GM19023 (cell line): ENCODE measurements around the gene IPO13.

Source experiments
- ATAC-seq: cut with Tn5 transposase; IDR thresholded peaks from one replicate; pipeline ENCODE4 v1.9.1; 2021; ENCODE audit warnings: mild to moderate bottlenecking, moderate library complexity; ENCODE audit not compliant: unreplicated experiment

The IPO13 gene

DNA sequence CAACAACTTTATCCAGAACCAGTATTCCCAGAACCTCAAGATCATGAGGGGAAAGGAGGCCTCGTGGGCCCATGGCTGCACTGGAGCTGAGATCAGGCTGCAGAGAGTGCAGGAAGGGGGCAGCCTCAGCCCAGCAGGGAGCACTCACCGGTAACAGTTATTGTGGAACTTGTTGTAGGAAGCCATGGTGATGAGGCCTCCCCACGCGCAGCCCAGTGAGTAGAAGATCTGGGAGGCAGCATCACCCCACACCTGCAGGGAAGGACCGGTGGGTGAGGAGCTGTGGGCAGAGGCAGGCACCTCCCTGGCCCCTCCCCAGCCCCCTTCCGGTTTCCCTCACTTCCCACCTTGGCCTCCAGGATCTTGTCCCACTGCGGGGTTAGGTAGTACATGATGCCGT lies 55.4 kb downstream of the IPO13 start:
- no peak for ATAC-seq

DNA sequence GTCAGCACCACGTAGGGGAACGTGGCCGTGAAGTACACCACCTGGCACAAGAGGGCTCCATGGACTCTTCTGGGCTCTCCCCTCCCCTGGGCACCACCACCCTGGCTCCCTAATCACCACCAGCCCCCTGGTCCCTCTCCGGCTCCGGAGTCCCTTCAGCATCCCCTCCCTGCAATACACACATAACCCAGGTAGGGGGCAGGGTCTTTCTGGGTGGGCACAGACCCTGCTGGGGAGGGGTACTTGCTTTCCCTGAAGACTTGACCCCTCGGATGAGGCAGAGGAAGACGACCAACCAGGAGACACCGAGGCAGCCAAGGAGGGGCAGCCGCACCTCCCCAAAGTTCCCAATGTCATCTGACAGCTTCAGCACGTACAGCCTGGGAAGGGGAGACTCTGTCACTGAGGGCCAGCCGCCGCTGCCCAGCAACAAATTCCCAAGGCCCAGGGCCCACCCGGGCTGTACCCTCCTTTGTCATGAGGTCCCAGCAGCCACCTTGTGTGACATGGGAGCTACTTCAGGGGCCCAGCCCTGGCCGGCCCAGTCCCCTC lies 55.9 kb downstream of the IPO13 start:
- ATAC-seq: no peak

DNA sequence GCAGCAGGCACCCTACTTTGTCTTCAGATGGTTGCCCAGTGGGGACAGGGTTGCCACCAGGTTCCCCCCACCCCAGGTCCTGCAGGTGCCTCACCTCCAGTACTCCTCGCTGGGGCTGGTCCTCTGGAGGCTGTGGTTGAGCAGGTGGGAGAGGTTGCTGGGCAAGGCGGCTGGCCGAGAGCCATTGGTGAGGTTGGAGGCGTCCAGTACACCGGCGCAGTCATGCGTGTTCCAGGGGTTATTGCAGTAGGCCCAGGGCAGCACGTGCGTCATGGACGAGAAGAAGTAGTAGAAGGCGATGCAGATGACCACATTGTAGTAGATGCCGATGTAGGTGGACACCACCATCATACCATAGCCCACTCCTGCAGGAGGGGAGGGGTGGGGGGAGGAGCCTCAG lies 61.5 kb downstream of the IPO13 start:
- no peak for ATAC-seq

DNA sequence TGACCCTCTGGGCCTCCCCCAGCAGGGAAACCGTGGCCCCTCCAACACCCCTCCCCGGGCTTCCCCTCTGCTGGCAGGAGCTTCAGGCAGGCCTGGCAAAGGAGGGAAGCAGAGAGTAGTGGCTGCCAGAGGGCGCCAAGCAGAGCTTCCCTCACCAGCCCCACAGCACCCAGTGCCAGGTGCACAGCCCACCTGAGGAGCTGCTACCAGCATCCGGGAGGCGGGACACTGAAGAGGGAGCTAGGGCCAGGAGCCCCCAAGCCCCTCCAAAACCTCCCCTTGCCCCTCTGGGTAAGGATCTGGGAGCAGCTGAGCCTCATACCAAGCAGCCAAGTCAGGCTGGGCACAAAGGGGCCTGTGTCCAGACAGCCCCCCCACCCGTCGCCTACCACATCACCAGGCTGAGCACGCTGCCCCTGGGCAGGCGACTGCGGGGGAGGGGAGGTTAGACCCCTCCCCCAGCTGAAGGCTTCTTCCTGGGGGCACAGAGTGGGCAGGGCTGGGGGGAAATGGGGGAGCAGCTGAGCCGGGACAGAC lies 64.3 kb downstream of the IPO13 start:
- no peak for ATAC-seq

DNA sequence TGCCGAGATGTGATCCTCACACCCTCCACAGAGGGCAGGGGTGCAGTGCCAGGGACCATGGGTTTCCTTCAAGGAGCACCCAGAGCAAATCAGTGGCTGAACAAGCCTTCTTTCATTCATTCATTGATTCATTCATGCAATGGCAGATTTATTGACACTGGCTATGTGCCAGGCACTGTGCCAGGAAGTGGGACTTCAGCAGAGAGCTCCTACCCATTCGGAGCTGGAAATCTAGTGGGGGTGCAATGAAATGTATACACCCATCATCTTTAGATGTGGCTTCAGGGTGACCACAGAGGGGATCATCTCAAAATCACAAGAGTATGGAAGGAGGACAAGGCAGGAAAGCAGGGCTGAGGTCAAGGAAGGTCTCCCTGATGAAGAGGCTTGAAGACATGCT lies 65.7 kb downstream of the IPO13 start:
- ATAC-seq: no peak

DNA sequence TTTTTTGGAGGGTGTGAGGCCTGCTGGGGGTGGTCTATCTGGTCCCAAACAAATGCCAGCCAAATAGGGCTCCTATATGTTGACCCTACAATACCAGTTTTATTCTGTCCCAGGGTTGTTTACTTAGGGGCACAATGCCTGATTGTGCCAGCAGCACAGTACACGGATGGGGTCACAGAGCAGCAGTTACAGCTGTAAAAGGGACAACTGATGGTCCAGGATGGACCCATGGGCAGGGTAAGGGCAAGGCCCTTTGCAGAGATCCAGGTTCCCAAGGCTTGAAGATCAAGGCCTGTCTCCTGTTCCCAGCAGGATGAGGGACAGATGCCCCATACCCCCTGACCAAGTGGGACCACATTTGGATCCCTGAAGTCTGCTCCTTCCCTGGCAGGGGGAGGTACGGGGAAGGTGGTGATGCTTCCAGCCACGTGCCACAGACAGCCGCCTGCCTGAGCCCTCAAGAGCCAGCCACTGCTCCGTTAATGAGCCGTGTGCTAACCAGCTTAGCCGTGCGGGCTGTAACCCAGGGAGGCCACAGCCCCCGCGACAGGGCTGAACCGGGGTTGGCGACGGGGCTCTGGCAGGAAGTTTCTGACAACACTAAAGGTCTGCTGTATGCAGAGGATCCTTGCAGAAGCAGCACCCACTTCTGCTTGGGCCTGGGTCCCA lies 66.3 kb downstream of the IPO13 start:
- no peak for ATAC-seq

DNA sequence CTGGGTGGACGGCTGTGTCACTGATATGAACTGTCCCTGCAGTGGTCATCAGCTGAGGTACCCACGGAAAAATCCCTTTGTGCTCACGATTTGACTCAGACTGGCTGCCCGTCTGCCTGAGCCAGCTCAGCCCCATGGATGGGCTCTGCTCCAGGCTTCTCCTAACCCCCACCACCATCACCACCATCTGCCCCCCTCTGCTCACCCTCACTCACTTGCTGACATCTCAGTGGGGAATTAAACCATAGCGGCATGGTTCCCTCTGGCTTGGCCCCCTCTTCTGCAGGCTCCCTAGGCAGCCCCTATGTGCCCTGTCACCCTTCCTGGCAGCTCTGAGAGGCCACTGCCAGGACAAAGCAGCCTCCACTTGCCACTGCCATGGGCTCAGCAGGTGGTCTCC lies 67.2 kb downstream of the IPO13 start:
- ATAC-seq: no peak

DNA sequence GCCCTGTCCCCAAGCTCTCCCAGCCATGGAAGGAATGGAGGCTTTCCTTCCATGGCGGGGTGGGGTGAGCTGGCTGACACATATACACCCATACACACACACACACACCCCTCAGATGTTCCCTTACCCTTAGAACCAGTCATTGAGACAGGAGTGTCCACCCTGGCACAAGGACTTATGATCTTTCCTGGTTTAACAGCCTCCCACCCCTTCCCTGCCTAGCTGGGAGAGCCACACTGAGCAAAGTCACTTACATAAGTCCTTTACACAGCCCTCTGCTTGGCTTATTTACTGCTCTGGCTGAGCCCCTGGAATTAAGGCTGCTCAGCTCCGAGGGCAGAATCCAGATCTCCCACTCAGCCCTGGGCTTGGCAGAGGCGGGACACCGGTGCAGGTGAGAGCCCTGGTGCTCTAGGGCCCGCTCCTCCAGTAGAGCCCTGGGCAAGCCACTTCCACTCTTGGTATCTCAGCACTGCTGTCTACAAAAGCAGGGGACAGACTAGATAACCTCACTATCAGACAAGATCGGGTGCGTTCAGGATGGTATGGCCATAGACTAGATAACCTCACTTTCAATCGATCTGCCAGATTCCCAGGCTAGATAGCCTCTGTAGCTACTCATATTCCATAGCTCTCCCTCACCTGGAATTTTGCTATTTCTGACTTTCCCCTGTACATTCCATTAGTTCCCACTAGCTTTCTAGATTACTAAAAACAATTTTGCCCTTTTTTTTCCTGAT lies 67.8 kb downstream of the IPO13 start:
- ATAC-seq: no peak

DNA sequence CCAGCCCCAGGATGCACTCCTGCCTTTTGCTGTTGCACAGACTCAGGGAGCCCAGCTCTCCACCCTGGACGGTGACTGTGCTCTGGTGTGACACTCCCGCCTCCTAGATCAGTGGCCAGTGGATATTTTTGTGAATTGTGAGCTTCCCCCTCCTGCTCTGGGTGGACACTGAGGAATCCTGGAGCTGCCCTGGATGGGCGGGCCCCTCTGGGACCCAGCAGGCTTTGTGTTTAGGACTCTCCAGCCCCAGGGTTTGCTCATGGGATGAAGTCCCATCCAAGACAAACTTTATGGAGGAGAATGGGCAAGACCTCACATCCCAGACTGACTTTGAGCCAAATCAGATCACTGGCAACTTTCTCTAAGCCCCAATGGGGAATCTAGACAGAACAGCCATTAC lies 68.5 kb downstream of the IPO13 start:
- no peak for ATAC-seq

DNA sequence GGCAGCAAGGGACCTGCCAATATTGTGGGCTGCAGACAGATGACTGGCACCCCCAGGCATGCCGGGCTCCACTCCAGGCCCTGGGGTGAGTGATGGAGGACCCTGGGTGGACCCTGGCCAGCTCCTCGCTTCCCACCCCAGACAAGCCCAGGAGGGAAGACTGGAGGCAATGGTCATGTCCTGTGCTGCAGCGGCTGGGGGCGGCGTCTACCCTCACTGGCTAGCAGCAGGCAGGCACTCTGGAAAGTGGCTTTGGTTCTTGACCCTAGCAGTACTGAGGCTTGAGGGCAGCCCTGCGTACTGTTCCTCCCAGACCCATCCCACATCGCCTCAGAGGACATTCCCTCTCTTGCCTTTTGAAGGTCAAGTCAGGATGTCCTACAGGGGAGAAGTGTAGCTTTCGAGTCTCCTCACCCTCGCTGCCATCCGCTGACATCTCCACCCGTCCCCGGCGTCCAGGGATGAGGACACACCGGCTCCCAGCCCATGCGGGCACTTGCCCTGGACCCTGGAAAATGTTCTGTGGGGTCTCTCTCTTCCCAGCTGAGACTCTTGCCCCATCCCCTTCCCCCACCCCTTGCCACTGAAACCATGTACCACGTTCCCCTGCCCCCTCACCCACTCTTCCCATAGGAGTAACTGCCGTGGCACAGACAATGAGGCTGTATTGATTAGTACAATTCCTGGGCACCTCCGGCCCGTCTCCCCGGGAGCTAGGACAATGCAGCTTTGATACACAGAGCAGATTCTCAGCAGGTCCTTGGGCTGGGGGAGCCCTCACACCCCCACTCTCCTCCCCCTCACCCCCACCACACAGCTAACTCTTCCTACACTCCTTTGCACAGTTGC lies 69.5 kb downstream of the IPO13 start:
- no peak for ATAC-seq

DNA sequence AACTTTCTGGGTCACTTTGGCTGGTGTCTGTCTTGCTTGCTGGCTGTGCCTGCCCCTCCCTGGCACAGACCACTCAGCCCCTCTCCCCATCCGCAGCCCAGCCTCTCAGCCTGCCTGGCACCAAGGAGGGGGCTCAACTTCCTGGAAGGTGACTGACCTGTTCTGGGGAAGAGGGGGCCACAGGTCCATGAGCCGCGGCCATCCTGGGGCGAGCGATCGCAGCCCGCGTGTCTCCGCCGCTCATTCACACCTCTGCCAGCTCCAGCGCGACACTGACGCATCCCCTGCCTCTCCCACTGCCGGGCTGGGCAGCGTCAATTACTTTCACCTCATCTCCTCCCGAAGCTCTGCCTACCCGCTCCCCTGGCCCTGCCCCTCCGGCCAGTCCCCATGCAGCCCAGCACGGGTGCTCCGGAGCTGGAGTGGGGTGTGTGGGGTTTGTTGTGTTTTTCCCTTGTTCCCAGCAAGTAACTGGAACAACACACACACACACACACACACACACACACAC lies 70.2 kb downstream of the IPO13 start:
- no peak for ATAC-seq
